NCI-H187 (cell line): ENCODE measurements around the gene STAT2.
"Not testable (repeated sequence)": the region's sequence is repeated elsewhere in the genome, so short reads cannot be mapped to it uniquely, and the experiment has no call there.

ENCODE experiments used
- DNase-seq, 2 experiments: peaks; one replicate each; lab custom pipeline; 2025; lab: John Stamatoyannopoulos, UW

The STAT2 gene

DNA sequence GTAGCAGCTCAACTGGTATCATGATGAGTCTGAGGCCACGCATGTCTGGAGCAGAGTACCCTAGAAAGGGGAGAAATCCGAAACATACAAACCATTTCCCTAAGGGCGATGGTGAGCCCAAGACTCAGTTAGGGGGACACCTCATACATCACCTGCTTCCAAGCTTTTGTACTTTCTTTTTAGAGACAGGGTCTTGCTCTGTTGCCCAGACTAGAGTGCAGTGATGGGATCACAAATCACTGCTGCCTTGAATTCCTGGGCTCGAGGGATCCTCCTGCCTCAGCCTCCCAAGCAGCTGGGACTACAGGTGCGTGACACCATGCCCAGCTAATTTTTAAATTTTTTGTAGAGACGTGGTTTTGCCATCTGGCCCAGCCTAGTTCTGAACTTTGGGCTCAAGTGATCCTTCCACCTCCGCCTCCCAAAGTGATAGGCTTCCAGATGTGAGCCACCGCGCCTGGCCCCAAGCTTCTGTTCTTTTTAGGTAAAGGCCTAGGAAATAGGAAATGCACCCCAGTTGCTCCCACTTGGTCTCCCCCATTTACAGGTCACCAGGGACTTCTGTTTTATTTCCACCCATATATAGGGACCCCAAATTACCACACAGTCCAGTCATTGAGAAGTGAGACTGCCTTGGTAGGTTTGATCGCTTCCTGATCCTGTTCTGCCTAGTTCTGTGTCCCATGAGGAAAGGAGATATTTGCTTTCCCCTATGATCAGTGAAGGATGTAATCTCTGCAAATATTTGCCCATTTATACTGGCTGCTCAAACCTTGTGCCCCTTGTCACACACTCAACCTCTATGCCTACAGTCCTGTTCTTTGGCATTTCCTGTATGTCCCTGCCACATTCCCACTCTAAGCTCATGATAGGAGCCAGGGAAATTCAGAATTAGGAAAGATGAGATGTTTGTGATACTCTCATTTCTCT, 2.5 kb upstream of the STAT2 start, which contains the start of gene APOF:
Gene APOF, minus strand, starts transcription at position 728 of the 930 bp plus-strand sequence. Its CDS starts 112 bp downstream, at position 616.
- DNase-seq: no peak

GRCh38 chr12:56361487-56362129, 1.7 kb upstream of the STAT2 start:
- no peak for DNase-seq

DNA sequence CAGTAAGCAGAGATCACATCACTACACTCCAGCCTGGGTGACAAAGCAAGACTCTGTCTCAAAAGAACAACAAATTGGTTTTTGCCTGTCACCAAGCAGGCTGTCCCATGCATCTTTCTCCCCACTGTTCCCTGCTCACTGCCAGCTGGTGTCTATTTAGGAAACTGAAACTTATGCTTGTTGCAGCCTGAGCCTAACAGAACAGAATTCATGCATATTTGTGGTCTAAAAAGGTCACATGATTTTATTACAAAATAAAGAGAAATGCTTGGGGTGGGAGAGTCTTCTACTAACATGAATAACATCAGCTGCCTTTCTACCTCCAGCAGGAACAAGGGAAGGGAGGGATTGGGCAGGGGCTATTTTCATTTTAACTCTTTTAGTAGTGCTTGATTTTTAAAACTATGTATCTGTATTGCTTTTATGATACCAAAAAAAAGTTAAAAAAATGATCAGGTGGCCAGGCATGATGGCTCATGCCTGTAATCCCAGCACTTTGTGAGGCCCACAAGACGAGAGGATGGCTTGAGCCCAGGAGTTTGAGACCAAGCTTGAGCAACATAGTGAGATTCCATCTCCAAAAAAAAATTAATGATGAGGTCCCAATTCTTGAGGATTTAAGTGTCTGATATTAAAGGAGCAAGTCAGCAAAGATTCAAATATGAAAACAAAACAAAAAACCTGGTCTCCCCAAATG, 923 bp downstream of the STAT2 start:
- DNase-seq: no peak

- DNase-seq: no peak
These were observed 8.6 kb downstream of the STAT2 start for GRCh38 chr12:56351325-56351724.

- DNase-seq: no peak
These were observed 9.2 kb downstream of the STAT2 start for GRCh38 chr12:56350662-56351061.

GRCh38 chr12:56348776-56349175, 11.1 kb downstream of the STAT2 start:
- no peak for DNase-seq

GRCh38 chr12:56347255-56347654, 12.7 kb downstream of the STAT2 start:
- DNase-seq: not testable (repeated sequence)

- DNase-seq: no peak
These were observed 13.2 kb downstream of the STAT2 start for GRCh38 chr12:56346675-56347074.

- not testable (repeated sequence) for DNase-seq
These were observed 17.6 kb downstream of the STAT2 start for GRCh38 chr12:56342290-56342689.

GRCh38 chr12:56341616-56342015, 18.3 kb downstream of the STAT2 start:
- DNase-seq: no peak

DNA sequence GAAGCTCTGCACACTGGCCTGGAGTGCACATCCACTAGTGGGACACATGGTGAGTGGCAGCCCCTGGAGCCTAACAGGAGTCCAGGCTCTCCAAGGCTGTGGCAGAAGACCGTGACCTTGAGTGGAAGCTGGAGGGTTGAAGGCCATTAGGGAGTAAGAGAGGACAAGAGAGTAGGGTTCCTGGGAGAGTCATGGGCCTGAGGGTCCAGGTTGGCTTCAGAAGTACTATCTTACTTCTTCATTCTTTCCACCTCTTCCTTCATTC, 20.8 kb downstream of the STAT2 start:
- no peak for DNase-seq

- DNase-seq: no peak
These were observed 21.4 kb downstream of the STAT2 start, which contains the start of gene IL23A for GRCh38 chr12:56338308-56339157. IL23A (plus strand) TSS chr12:56338884; CDS start chr12:56339045, 161 bp downstream.

GRCh38 chr12:56337753-56338251, 22.1 kb downstream of the STAT2 start:
- no peak for DNase-seq

GRCh38 chr12:56336361-56337167, 23.3 kb downstream of the STAT2 start:
- no peak for DNase-seq

- not testable (repeated sequence) for DNase-seq
These were observed 24.4 kb downstream of the STAT2 start for GRCh38 chr12:56335527-56335926.

GRCh38 chr12:56334490-56334793, 25.5 kb downstream of the STAT2 start:
- no peak for DNase-seq

DNA sequence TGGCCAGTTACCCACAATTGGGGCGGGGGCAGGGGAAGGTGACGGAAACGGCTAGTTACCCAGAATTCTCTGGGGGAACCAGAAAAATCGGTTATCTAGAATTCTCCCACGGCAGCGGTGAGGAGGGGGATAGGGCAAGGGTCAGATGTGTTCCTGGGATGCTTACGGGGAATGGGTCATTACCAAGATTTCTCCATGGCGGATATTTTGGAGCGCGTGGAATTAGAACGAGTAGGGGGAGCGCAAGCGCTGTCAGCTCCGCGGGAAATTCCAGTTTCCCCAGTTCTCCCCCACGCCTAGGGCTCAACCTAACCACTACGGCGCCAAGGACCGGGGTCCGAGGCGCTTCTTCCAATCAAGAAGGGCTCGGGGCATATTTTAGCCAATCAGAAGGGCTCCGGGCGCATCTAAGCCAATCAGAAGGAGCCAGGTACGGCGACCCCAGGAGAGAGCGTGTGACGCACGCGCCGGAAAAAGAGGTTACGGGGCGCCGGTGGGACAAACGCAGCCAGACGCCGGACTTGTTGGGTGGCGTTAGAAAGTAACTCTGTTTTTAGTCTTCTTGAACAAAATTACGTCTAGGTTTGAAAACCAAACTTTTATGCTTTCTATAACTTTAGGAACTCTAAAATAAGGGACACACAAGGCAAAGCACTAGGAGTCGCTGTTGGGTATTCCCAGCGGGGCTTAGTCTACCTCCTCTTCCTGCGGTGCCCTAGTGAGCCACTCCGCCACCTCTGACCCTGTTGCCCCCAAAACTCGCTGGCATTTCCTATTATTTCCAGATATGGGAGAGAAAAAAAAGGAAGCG, 26.0 kb downstream of the STAT2 start, which contains the start of gene PAN2:
Gene PAN2, minus strand, starts transcription at position 322 of the 811 bp plus-strand sequence. CDS start 906 bp downstream, outside the sequence.
- peak; percentile 96 for DNase-seq

GRCh38 chr12:56333197-56333678, 26.7 kb downstream of the STAT2 start:
- no peak for DNase-seq

DNA sequence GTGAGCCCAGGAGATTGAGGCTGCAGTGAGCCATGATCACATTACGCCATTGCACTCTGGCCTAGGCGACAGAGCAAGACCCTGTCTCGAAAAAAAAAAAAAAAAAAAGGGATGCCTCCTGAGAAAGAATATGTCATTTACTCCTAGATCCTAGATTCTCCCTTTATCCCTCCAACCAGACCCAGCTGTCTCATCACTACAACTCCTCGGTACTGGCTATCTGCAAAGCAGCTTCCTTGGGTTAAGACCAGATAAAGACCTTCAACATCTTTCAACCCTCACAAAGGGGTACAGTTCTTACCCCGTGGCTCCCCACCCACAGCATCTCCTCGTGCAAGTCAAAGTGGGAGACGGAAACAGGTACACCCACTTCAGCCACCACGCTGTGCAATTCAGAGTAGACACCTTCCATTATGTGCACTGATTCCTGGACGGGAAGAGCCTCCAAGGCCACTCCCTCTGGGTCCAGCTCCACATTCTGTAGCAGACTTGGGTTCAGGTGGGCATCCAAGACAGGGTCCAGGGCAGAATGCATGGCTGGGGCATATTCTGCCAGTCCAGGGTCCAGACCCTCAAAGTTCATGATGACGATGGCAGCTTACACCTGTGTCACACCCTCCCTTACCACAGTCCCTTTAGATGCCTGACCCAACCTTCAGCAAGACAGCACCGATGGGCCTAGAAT, 27.3 kb downstream of the STAT2 start:
- no peak for DNase-seq
